ENCODE results near the gene IFNLR1. TPM values are rescaled to one million over a fixed set of nuclear protein-coding genes. Genes with fewer than 3 reads are reported as not detected.

Gene IFNLR1
- total and polyA plus RNA-seq, 2 donors (not counting 1 experiment from before 2014, with no cell fraction given) = under 0.01 to 0.02 TPM

GRCh38 chr1:24204116-24204515 is 17.0 kb upstream of the IFNLR1 start:
- no peak overlapping the region for H3K4me3 ChIP-seq (replicated peaks in 1 of 4; ENCODE audit: control extremely low read depth in 1 of 4, insufficient read depth in 1 of 4, low read depth in 3 of 4, low read length in 4 of 4)
- no peak overlapping the region for H3K27ac ChIP-seq (ENCODE audit: insufficient read depth, low read length)
- no peaks in the 10 kb centered on the region for H3K4me1 ChIP-seq (ENCODE audit: control insufficient read depth, extremely low read depth, insufficient read depth, low read length)
- H3K36me3 ChIP-seq (ENCODE audit: control insufficient read depth, insufficient read depth, low read length) = no peaks in the 10 kb centered on the region
- no peaks in the 10 kb centered on the region for H3K27me3 ChIP-seq (ENCODE audit: control insufficient read depth, insufficient read depth, low read length)
- no peaks in the 10 kb centered on the region for H3K9me3 ChIP-seq (ENCODE audit: control insufficient read depth, insufficient read depth, low read depth, low read length)
- no peak for TF ChIP-seq EZH2 (IDR thresholded peaks at IDR 0.05; ENCODE audit: low read length, missing control alignments)
- TF ChIP-seq, protein P1, sequence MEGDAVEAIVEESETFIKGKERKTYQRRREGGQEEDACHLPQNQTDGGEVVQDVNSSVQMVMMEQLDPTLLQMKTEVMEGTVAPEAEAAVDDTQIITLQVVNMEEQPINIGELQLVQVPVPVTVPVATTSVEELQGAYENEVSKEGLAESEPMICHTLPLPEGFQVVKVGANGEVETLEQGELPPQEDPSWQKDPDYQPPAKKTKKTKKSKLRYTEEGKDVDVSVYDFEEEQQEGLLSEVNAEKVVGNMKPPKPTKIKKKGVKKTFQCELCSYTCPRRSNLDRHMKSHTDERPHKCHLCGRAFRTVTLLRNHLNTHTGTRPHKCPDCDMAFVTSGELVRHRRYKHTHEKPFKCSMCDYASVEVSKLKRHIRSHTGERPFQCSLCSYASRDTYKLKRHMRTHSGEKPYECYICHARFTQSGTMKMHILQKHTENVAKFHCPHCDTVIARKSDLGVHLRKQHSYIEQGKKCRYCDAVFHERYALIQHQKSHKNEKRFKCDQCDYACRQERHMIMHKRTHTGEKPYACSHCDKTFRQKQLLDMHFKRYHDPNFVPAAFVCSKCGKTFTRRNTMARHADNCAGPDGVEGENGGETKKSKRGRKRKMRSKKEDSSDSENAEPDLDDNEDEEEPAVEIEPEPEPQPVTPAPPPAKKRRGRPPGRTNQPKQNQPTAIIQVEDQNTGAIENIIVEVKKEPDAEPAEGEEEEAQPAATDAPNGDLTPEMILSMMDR (conservative IDR thresholded peaks at IDR 0.05 in 1 of 2, IDR thresholded peaks at IDR 0.05 in 1 of 2; ENCODE audit: low read depth in 1 of 2, low read length in 2 of 2) = no peak
- no peak overlapping the region for H2AFZ ChIP-seq (ENCODE audit: low read length)
- H4K20me1 ChIP-seq (ENCODE audit: control insufficient read depth, extremely low read depth, insufficient read depth, low read length) = no peaks in the 10 kb centered on the region
- H3K79me2 ChIP-seq (ENCODE audit: control insufficient read depth, insufficient read depth, low read length) = no peaks in the 10 kb centered on the region
- H3K9ac ChIP-seq (ENCODE audit: insufficient read depth, low read length) = no peak overlapping the region
- H3K4me2 ChIP-seq (ENCODE audit: extremely low read depth, insufficient read depth, low read length) = no peak overlapping the region
- DNase-seq (ENCODE audit: low read depth in 2 of 2) = no peak

GRCh38 chr1:24203404-24203803 is 16.3 kb upstream of the IFNLR1 start:
- Histone ChIP-seq H2AFZ (ENCODE audit: low read length) (no peak overlapping the region), H3K4me2 (ENCODE audit: extremely low read depth, insufficient read depth, low read length) (no peak overlapping the region), H3K27ac (ENCODE audit: insufficient read depth, low read length) (no peak overlapping the region), H3K9ac (ENCODE audit: insufficient read depth, low read length) (no peak overlapping the region), H3K79me2 (ENCODE audit: control insufficient read depth, insufficient read depth, low read length) (no peaks in the 10 kb centered on the region), H3K9me3 (ENCODE audit: control insufficient read depth, insufficient read depth, low read depth, low read length) (no peaks in the 10 kb centered on the region), H3K4me3 (replicated peaks in 1 of 4; ENCODE audit: control extremely low read depth in 1 of 4, insufficient read depth in 1 of 4, low read depth in 3 of 4, low read length in 4 of 4) (no peak overlapping the region), H3K36me3 (ENCODE audit: control insufficient read depth, insufficient read depth, low read length) (no peaks in the 10 kb centered on the region), H4K20me1 (ENCODE audit: control insufficient read depth, extremely low read depth, insufficient read depth, low read length) (no peaks in the 10 kb centered on the region), H3K27me3 (ENCODE audit: control insufficient read depth, insufficient read depth, low read length) (no peaks in the 10 kb centered on the region), H3K4me1 (ENCODE audit: control insufficient read depth, extremely low read depth, insufficient read depth, low read length) (no peaks in the 10 kb centered on the region)
- TF ChIP-seq, protein P1 (conservative IDR thresholded peaks at IDR 0.05 in 1 of 2, IDR thresholded peaks at IDR 0.05 in 1 of 2; ENCODE audit: low read depth in 1 of 2, low read length in 2 of 2) = no peak
- no peak for DNase-seq (ENCODE audit: low read depth in 2 of 2)

DNA sequence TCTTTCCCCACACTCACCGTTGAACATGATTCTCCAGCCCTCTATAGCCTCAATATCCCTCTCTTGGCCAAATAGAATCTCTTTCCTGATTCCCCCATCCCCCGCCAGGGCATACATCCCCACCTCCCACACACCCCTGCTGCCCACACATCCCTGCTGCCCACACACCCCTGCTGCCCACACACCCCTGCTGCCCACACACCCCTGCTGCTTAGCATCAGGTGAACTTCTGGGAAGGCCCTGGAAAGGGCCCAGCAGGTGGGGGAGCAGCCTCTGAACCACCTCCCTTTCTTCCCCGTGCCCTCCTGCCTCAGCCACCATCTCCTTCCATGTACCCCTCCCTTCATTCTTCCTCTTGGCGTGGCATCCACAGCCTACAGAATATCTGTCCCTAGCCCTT is 15.9 kb upstream of the IFNLR1 start:
- Histone ChIP-seq H4K20me1 (ENCODE audit: control insufficient read depth, extremely low read depth, insufficient read depth, low read length) (no peaks in the 10 kb centered on the region), H3K36me3 (ENCODE audit: control insufficient read depth, insufficient read depth, low read length) (no peaks in the 10 kb centered on the region), H3K27ac (ENCODE audit: insufficient read depth, low read length) (no peak overlapping the region), H3K4me2 (ENCODE audit: extremely low read depth, insufficient read depth, low read length) (no peak overlapping the region), H3K9ac (ENCODE audit: insufficient read depth, low read length) (no peak overlapping the region), H3K79me2 (ENCODE audit: control insufficient read depth, insufficient read depth, low read length) (no peaks in the 10 kb centered on the region), H3K27me3 (ENCODE audit: control insufficient read depth, insufficient read depth, low read length) (no peaks in the 10 kb centered on the region), H2AFZ (ENCODE audit: low read length) (no peak overlapping the region), H3K9me3 (ENCODE audit: control insufficient read depth, insufficient read depth, low read depth, low read length) (no peaks in the 10 kb centered on the region), H3K4me1 (ENCODE audit: control insufficient read depth, extremely low read depth, insufficient read depth, low read length) (no peaks in the 10 kb centered on the region), H3K4me3 (replicated peaks in 1 of 4; ENCODE audit: control extremely low read depth in 1 of 4, insufficient read depth in 1 of 4, low read depth in 3 of 4, low read length in 4 of 4) (no peak overlapping the region)
- TF ChIP-seq EZH2 (IDR thresholded peaks at IDR 0.05; ENCODE audit: low read length, missing control alignments) = no peak
- TF ChIP-seq, protein P1 (conservative IDR thresholded peaks at IDR 0.05 in 1 of 2, IDR thresholded peaks at IDR 0.05 in 1 of 2; ENCODE audit: low read depth in 1 of 2, low read length in 2 of 2) = no peak
- no peak for DNase-seq (ENCODE audit: low read depth in 2 of 2)

Measured in fibroblast of lung (primary cell).